ENCODE data around the gene THRB.
"Not testable (repeated sequence)": the region's sequence is repeated elsewhere in the genome, so short reads cannot be mapped to it uniquely, and the experiment has no call there.

DNA sequence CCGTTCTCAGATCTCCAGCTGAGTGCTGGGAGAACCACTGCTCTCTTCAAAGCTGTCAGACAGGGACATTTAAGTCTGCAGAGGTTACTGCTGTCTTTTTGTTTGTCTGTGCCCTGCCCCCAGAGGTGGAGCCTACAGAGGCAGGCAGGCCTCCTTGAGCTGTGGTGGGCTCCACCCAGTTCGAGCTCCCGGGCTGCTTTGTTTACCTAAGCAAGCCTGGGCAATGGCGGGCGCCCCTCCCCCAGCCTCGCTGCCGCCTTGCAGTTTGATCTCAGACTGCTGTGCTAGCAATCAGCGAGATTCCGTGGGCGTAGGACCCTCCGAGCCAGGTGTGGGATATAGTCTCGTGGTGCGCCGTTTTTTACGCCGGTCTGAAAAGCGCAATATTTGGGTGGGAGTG is 399.8 kb downstream of the THRB start:
- TF ChIP-seq, protein P1, sequence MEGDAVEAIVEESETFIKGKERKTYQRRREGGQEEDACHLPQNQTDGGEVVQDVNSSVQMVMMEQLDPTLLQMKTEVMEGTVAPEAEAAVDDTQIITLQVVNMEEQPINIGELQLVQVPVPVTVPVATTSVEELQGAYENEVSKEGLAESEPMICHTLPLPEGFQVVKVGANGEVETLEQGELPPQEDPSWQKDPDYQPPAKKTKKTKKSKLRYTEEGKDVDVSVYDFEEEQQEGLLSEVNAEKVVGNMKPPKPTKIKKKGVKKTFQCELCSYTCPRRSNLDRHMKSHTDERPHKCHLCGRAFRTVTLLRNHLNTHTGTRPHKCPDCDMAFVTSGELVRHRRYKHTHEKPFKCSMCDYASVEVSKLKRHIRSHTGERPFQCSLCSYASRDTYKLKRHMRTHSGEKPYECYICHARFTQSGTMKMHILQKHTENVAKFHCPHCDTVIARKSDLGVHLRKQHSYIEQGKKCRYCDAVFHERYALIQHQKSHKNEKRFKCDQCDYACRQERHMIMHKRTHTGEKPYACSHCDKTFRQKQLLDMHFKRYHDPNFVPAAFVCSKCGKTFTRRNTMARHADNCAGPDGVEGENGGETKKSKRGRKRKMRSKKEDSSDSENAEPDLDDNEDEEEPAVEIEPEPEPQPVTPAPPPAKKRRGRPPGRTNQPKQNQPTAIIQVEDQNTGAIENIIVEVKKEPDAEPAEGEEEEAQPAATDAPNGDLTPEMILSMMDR (IDR thresholded peaks at IDR 0.05), result not testable (repeated sequence)
- TF ChIP-seq MXI1 (IDR thresholded peaks at IDR 0.05; ENCODE audit: low read depth, low read length); FOXJ3 (CRISPR knock-in tag; IDR thresholded peaks at IDR 0.05); SIN3A (IDR thresholded peaks at IDR 0.05; ENCODE audit: borderline replicate concordance, low read depth, low read length); CHD2 (IDR thresholded peaks at IDR 0.05; ENCODE audit: low read length, partially characterized antibody); RXRA (IDR thresholded peaks at IDR 0.05; ENCODE audit: borderline replicate concordance, low read depth); SMC3 (IDR thresholded peaks at IDR 0.05; ENCODE audit: low read depth, low read length); RCOR1 (IDR thresholded peaks at IDR 0.05; ENCODE audit: low read length): not testable (repeated sequence)
- TF ChIP-seq, protein P2, sequence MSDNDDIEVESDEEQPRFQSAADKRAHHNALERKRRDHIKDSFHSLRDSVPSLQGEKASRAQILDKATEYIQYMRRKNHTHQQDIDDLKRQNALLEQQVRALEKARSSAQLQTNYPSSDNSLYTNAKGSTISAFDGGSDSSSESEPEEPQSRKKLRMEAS (IDR thresholded peaks at IDR 0.05; ENCODE audit: low read depth), result not testable (repeated sequence)
